Esophagus mucosa (tissue), 1 donor: ENCODE measurements around the gene GPR132. TPM values are rescaled to one million over a fixed set of nuclear protein-coding genes. Genes with fewer than 3 reads are reported as not detected.
"Not testable (repeated sequence)": the region's sequence is repeated elsewhere in the genome, so short reads cannot be mapped to it uniquely, and the experiment has no call there.

Experiments used
- ATAC-seq: fragments of 200-7000 bp; cut with Tn5 transposase; one replicate; pipeline ENCODE4 v1.9.1; 2020
- total RNA-seq: library from RNA; stranded (reverse); gene quantifications from one replicate; pipeline ENCODE4 v1.2.4, GENCODE V29; 2023
- donor health status: DM: yes; HTN: yes; CAD: no.

The GPR132 gene
- total RNA-seq, 1 donor from 2014 or later, result 0.36 TPM

DNA sequence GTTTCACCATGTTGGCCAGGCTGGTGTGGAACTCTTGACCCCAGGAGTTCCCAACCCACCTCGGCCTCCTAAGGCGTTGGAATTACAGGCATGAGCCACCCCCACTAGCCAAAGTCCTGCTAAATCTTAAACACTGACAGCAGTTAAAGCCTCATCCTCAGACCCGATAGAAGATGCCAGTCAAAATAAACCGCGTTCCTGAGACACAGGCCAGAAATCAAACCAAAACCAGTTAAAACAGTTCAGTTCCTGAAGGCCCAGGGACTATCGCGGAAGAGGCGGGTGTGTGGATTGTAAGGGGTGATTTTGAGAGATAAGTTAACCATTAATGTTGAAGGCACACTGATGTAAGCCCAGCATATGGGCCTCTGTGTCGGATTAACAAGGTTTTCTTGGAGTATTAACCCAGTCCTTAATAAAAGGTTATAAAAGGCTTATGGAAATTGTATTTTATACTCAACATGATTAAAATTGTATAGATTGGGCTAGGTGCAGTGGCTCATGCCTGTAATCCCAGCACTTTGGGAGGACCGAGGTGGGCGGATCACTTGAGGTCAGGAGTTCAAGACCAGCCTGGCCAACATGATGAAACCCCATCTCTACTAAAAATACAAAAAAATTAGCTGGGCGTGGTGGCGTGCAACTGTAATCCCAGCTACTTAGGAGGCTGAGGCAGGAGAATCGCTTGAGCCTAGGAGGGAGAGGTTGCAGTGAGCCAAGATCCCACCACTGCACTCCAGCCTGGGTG, 25.6 kb downstream of the GPR132 start:
- ATAC-seq, result no peak

DNA sequence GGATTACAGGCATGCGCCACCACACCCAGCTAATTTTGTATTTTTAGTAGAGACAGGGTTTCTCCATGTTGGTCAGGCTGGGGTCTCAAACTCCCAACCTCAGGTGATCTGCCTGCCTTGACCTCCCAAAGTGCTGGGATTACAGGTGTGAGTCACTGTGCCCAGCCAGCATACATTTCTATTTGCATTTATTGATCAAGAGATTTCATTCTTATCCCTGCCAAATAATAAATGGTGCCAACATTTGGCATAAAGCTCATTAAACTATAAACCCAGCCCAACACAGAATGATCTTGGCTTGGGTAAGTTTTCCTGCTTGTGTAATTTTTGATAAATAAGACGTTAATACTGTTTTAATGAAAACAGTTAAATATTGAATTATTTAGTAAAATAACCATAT, 29.6 kb downstream of the GPR132 start:
- ATAC-seq, result not testable (repeated sequence)

GRCh38 chr14:105034315-105035039, 30.8 kb downstream of the GPR132 start:
- ATAC-seq, result peak; percentile 32

GRCh38 chr14:105033412-105033900, 31.8 kb downstream of the GPR132 start:
- peak; percentile 24 for ATAC-seq

DNA sequence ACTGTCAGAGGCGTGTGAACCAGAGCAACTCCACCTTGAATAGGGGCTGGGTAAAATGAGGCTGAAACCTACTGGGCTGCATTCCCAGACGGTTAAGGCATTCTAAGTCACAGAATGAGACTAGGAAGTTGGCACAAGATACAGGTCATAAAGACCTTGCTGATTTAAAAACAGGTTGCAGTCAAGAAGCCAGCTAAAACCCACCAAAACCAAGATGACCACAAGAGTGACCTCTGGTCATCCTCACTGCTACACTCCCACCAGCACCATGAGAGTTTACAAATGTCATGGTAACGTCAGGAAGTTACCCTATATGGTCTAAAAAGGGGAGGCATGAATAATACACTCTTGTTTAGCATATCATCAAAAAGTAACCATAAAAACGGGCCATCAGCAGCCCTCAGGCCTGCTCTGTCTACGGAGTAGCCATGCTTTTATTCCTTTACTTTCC, 32.8 kb downstream of the GPR132 start:
- ATAC-seq, result not testable (repeated sequence)

DNA sequence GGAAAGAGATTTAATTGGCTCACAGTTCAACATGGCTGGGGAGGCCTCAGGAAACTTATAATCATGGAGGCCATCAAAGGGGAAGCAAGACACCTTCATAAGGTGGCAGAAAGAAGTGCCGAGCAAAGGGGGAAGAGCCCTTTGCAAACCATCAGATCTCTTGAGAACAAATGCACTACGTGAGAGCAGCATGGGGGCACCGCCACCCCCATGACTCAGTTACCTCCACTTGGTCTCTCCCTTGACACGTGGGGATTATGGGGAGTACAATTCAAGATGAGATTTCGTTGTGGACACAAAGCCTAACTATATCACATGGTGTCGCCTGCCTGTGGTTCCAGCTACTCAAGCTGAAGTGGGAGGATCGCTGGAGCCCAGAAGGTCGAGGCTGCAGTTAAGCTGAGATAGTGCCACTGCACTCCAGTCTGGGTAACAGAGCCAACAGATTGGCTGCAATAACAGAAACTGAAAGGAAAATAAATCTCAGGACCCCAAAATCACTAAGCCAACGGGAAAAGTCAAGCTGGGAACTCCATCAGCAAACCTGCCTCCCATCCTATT, 34.3 kb downstream of the GPR132 start:
- no peak for ATAC-seq

GRCh38 chr14:105030194-105030593, 35.0 kb downstream of the GPR132 start:
- ATAC-seq, result no peak

DNA sequence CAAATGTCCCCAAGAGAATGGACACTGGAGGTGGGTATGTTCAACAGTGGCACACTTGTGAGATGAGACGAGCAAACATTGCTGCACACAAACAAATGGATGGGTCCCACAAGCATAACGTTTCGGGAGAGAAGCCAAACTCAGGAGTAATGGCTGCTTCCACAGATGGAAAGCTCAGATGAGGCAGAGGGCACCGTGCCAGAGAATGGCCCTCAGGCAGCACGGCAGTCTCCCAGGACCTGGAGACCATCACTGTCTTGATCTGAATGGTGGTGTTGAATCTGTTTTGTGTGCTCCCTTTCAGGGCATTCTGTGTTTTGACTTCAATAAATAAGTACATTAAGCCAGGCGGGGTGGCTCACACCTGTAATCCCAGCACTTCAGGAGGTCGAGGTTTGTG, 35.8 kb downstream of the GPR132 start:
- ATAC-seq, result no peak

GRCh38 chr14:105028251-105028927, 36.8 kb downstream of the GPR132 start:
- peak; percentile 81 for ATAC-seq

DNA sequence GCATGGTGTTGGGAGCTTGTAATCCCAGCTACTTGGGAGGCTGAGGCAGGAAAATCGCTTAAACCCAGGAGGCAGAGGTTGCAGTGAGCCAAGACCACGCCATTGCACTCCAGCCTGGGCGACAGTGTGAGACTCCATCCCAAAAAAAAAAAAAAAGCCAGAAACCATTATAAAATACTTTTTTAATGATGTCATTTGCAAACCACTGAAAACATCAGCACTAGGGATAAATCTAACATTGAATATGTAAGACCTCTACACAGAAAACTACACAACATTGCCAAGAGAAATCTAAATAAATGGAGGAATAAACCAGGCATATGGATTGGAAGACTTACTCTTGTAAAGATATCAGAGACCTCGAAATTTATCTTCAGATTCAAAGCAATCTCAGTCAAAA, 37.5 kb downstream of the GPR132 start:
- ATAC-seq, result not testable (repeated sequence)

DNA sequence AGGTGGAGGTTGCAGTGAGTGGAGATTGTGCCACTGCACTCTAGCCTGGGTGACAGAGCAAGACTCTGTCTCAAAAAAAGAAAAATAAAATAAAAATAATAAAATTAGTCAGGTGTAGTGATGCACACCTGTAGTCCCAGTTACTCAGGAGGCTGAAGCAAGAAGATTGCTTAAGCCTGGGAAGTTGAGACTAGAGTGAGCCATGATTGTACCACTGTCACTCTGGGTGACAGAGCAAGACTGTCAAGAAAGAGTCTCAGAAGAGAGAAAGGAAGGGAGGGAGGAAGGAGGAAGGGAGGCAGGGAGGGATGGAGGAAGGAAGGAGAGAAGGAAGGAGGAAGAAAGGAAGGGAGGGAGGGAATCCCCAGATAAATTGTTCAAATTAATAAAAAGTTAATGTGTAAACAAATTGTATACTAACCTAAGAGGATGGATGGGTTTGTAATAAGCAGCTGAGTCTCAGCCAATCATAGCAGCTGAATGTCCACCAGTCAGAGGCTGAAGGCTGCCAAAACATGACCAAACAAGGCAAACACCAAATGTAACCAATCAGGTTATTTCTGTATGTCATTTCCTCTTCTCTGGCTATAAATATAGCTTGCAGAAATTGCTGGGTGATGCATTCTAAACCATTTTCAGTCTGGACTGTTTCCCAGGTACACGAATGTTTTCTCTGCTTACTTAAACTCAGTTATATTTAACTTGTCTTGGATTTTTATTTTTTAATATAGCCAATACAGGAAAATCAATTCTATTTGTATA, 38.2 kb downstream of the GPR132 start:
- peak; percentile 24 for ATAC-seq

- ATAC-seq, result no peak
Measured at GRCh38 chr14:105026033-105026785, 39.0 kb downstream of the GPR132 start.

DNA sequence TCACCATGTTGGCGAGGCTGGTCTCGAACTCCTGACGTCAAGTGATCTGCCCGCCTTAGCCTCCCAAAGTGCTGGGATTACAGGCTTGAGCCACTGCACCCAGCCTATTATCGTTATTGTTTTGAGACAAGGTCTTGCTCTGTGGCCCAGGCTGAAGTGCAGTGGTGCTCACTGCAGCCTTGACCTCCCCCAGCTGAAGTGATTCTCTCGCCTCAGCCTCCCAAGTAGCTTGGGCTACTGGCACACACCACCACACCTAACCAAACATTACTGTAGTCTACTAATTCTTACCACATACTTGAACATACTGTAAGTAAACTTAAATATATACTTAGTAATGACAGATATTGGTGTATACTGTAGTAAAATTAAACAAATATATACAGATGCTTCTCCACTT, 39.8 kb downstream of the GPR132 start:
- no peak for ATAC-seq

- no peak for ATAC-seq
Measured at GRCh38 chr14:105023791-105024480, 41.3 kb downstream of the GPR132 start.

DNA sequence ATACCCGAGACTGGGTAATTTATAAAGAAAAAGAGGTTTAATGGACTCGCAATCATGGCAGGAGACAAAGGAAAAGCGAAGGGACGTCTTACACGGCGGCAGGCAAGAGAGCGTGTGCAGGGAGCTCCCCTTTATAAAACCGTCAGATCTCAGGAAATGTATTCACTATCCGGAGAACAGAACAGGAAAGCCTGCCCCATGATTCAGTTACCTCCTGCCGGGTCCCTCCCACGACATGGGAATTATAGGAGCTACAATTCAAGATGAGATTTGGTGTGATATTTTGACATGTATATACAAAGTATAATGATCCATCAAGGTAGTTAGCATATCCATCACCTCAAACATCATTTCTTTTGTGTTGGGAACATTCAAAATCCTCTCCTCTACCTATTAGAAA, 42.1 kb downstream of the GPR132 start:
- no peak for ATAC-seq

- no peak for ATAC-seq
Measured at GRCh38 chr14:105022276-105022670, 43.0 kb downstream of the GPR132 start.

DNA sequence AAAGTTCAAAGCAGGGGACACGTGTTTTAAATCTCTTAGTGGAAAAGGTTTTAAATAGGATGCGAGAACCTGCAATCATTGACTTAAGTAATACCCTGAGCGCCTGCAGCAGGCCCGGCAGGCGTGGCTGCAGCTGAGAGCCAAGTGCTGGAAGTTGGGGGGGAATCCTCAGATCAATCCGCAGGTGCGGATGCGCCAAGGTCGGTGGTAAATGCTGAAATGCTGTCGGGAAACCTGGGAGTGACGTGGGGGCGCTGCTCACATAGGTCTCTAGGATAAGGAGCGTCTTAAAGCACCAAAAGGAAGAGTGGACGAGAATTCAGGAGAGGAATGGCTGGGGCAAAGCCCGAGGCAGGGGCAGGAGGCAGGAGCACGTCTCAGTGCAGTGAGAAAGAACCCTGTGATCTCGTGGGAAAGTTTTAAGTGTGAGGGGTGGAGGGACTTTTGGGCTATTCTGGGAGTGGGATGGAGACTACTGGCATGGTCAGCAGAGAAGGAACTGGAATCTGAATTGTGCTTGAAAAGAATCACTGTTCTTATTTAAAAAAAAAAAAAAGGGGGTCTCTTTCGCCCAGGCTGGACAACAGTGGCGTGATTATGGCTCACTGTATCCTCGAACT, 43.5 kb downstream of the GPR132 start:
- ATAC-seq, result peak; percentile 2

- ATAC-seq, result peak; percentile 93
Measured at GRCh38 chr14:105020815-105021655, 44.2 kb downstream of the GPR132 start, which contains the start of gene CDCA4. Gene CDCA4, minus strand, starts transcription at chr14:105021083. Its CDS starts 9,154 bp downstream, at chr14:105011929.
